Neural progenitor cell (in vitro differentiated cells): ENCODE results near the gene RNF133. TPM values are rescaled to one million over a fixed set of nuclear protein-coding genes. Genes with fewer than 3 reads are reported as not detected.

ENCODE experiments used
- DNase-seq: peaks from one replicate; pipeline ENCODE4 v3.0.0-alpha.2; 2016; ENCODE audit warnings: low spot score
- H2AFZ ChIP-seq: fragments of 200-600 bp; sonication (generic); replicated peaks from 2 replicates; pipeline ENCODE4 v1.6.1; 2016; ENCODE audit warnings: antibody characterized with exemption
- H3F3A ChIP-seq: fragments of 200-600 bp; sonication (generic); 2 replicates; pipeline ENCODE4 v1.6.1; 2016; ENCODE audit warnings: antibody characterized with exemption, low read depth
- H3K27ac ChIP-seq: fragments of 200-600 bp; sonication (generic); 2 replicates; pipeline ENCODE4 v1.5.1; 2016; ENCODE audit warnings: mild to moderate bottlenecking
- H3K27me3 ChIP-seq: fragments of 200-600 bp; sonication (generic); 2 replicates; pipeline ENCODE4 v1.6.1; 2016; ENCODE audit warnings: mild to moderate bottlenecking, moderate library complexity
- H3K36me3 ChIP-seq: fragments of 200-600 bp; sonication (generic); 2 replicates; pipeline ENCODE4 v1.5.1; 2016
- H3K4me1 ChIP-seq: fragments of 200-600 bp; sonication (generic); 2 replicates; pipeline ENCODE4 v1.6.1; 2016; ENCODE audit warnings: mixed run types
- H3K4me2 ChIP-seq: fragments of 200-600 bp; sonication (generic); 2 replicates; pipeline ENCODE4 v1.6.1; 2016
- H3K4me3 ChIP-seq: fragments of 200-600 bp; sonication (generic); 2 replicates; pipeline ENCODE4 v1.5.1; 2016
- H3K79me2 ChIP-seq: fragments of 200-600 bp; sonication (generic); 2 replicates; pipeline ENCODE4 v1.6.1; 2016; ENCODE audit warnings: low read depth
- H3K9ac ChIP-seq: fragments of 200-600 bp; sonication (generic); 2 replicates; pipeline ENCODE4 v1.6.1; 2016
- H3K9me3 ChIP-seq: fragments of 200-600 bp; sonication (generic); 2 replicates; pipeline ENCODE4 v1.5.1; 2016; ENCODE audit warnings: low read depth
- H4K20me1 ChIP-seq: fragments of 200-600 bp; sonication (generic); 2 replicates; pipeline ENCODE4 v1.6.1; 2016; ENCODE audit warnings: low read depth
- H3K27ac Mint-ChIP-seq: 3 replicates; pipeline ENCODE4 v1.8.0; 2021; ENCODE audit warnings: mixed read lengths
- H3K27me3 Mint-ChIP-seq: 2 replicates; pipeline ENCODE4 v1.8.0; 2022; ENCODE audit warnings: low read depth, mild to moderate bottlenecking, inconsistent platforms, moderate library complexity, mixed read lengths; ENCODE audit not compliant: insufficient read depth
- H3K36me3 Mint-ChIP-seq: 3 replicates; pipeline ENCODE4 v1.8.0; 2021; ENCODE audit warnings: mixed read lengths
- H3K4me1 Mint-ChIP-seq: 3 replicates; pipeline ENCODE4 v1.8.0; 2021; ENCODE audit warnings: mixed read lengths
- H3K4me3 Mint-ChIP-seq: 3 replicates; pipeline ENCODE4 v1.8.0; 2021; ENCODE audit warnings: mild to moderate bottlenecking, moderate library complexity, mixed read lengths
- H3K9me3 Mint-ChIP-seq: 3 replicates; pipeline ENCODE4 v1.8.0; 2020; ENCODE audit warnings: mixed read lengths
- EZH2 ChIP-seq: fragments of 200-600 bp; sonication (generic); IDR thresholded peaks from 2 replicates; pipeline ENCODE4 v1.6.1; 2017; ENCODE audit warnings: antibody characterized with exemption, mild to moderate bottlenecking, moderate library complexity
- EZH2phosphoT487 ChIP-seq: fragments of 200-600 bp; sonication (generic); IDR thresholded peaks from 2 replicates; pipeline ENCODE4 v1.6.1; 2017; ENCODE audit warnings: antibody characterized with exemption
- total RNA-seq: library from RNA; depleted of rRNA; stranded (reverse); fragments of >200 nt; gene quantifications from 2 replicates; pipeline ENCODE4 v1.2.3, GENCODE V29; 2015; ENCODE audit warnings: low replicate concordance
- TF ChIP-seq, protein P1 (sequence below): fragments of 200-600 bp; sonication (generic); IDR thresholded peaks from 2 replicates; pipeline ENCODE4 v1.5.1; 2017; ENCODE audit warnings: antibody characterized with exemption, mild to moderate bottlenecking

Gene RNF133
- total RNA-seq, 1 donor from 2014 or later, result 0.09 TPM

DNA sequence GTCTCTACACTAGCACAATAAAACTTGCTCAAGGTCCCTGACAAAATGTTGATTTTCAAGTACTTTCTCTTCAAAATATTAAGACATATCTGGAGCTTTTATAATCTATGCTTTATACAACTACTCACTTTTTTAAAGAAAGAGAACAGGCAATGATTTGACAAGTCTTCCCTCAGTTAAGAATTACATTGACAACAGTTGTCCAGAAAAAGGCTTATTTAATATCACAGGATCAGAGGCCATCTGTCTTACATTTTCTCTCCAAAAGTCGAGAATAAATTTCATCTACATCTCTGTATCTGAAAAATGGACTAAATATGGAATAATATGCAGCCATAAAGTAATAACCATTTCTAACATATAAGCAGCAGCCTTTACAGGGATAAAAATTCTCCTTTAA, 12.0 kb upstream of the RNF133 start:
- H3K4me2 ChIP-seq, result no peak overlapping the region
- no peaks in the 10 kb centered on the region for H3K36me3 Mint-ChIP-seq
- no peaks in the 10 kb centered on the region for H3K27me3 ChIP-seq
- H3K27me3 Mint-ChIP-seq, result no peaks in the 10 kb centered on the region
- H3K9me3 Mint-ChIP-seq, result no peaks in the 10 kb centered on the region
- H3K27ac Mint-ChIP-seq, result no peak overlapping the region
- H3K36me3 ChIP-seq, result no peaks in the 10 kb centered on the region
- no peaks in the 10 kb centered on the region for H3K79me2 ChIP-seq
- no peak overlapping the region for H3K9ac ChIP-seq
- peaks cover 5% of the 10 kb centered on the region for H3F3A ChIP-seq
- H3K4me3 ChIP-seq, result no peak overlapping the region
- H3K4me1 ChIP-seq, result peaks cover 14% of the 10 kb centered on the region
- TF ChIP-seq, protein P1, sequence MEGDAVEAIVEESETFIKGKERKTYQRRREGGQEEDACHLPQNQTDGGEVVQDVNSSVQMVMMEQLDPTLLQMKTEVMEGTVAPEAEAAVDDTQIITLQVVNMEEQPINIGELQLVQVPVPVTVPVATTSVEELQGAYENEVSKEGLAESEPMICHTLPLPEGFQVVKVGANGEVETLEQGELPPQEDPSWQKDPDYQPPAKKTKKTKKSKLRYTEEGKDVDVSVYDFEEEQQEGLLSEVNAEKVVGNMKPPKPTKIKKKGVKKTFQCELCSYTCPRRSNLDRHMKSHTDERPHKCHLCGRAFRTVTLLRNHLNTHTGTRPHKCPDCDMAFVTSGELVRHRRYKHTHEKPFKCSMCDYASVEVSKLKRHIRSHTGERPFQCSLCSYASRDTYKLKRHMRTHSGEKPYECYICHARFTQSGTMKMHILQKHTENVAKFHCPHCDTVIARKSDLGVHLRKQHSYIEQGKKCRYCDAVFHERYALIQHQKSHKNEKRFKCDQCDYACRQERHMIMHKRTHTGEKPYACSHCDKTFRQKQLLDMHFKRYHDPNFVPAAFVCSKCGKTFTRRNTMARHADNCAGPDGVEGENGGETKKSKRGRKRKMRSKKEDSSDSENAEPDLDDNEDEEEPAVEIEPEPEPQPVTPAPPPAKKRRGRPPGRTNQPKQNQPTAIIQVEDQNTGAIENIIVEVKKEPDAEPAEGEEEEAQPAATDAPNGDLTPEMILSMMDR, result no peak
- TF ChIP-seq EZH2phosphoT487 (no peak), EZH2 (no peak)
- DNase-seq, result no peak
- no peak overlapping the region for H2AFZ ChIP-seq
- no peaks in the 10 kb centered on the region for H4K20me1 ChIP-seq
- no peak overlapping the region for H3K27ac ChIP-seq
- no peak overlapping the region for H3K4me3 Mint-ChIP-seq
- no peaks in the 10 kb centered on the region for H3K9me3 ChIP-seq
- H3K4me1 Mint-ChIP-seq, result peaks cover 15% of the 10 kb centered on the region

DNA sequence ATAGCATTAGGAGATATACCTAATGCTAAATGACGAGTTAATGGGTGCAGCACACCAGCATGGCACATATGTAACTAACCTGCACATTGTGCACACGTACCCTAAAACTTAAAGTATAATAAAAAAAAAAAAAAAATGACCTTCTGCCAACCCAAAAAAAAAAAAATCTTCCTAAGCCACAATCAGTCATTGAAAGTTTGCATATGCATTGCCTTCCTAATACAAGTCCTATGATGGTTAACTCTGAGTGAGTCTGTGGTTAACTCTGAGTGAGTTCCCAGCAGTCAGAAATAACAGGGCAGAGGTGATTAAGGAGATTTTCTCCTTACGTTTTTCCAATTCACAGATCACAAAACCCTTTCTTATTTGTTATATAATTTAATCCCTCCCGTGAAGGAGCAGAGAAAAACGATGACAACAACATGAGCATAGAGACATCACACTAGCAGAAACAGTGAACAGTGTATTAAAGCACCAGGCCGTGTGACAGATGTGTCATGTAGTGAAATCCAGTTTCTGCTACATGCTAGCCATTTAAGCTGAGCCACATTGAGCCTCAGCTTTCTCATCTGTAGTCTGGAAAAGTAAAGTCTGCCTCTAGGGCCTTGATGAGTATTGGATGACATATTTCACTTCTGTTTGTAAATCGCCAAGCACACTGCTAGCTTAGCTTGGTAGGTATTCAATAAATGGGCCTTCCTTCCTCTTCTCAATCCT, 11.2 kb upstream of the RNF133 start:
- Mint-ChIP-seq H3K27ac (no peak overlapping the region), H3K36me3 (no peaks in the 10 kb centered on the region), H3K27me3 (no peaks in the 10 kb centered on the region), H3K4me1 (peaks cover 9% of the 10 kb centered on the region), H3K4me3 (no peak overlapping the region), H3K9me3 (no peaks in the 10 kb centered on the region)
- Histone ChIP-seq H3K36me3 (no peaks in the 10 kb centered on the region), H4K20me1 (no peaks in the 10 kb centered on the region), H3F3A (peaks cover 7% of the 10 kb centered on the region), H3K9me3 (no peaks in the 10 kb centered on the region), H3K9ac (no peak overlapping the region), H3K79me2 (no peaks in the 10 kb centered on the region), H3K27me3 (no peaks in the 10 kb centered on the region), H3K4me2 (no peak overlapping the region), H2AFZ (no peak overlapping the region), H3K4me1 (peaks cover 7% of the 10 kb centered on the region), H3K27ac (no peak overlapping the region), H3K4me3 (no peak overlapping the region)
- TF ChIP-seq, protein P1, result no peak
- no peak for DNase-seq

DNA sequence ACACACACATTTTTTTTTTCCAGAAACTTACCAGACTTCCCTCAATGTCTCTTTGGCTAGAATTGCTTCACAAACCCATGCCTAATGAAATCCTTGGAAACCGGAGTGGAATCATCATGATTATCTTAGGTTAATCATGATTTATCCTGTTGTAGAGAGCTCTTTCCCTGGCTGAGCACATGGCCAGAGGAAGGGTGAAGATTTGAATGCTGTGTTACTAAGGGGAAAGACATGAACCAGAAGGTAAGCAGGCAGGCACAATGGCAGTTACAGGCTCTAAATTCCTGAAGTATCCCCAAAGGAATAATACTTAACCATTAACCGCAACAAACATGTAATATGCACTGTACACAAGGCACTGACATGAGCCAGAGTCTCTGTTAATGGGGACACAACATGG, 7.9 kb upstream of the RNF133 start:
- Histone ChIP-seq H3K36me3 (no peaks in the 10 kb centered on the region), H3F3A (peaks cover 11% of the 10 kb centered on the region), H3K27ac (no peak overlapping the region), H3K4me3 (no peak overlapping the region), H3K4me1 (no peaks in the 10 kb centered on the region), H3K27me3 (no peaks in the 10 kb centered on the region), H2AFZ (no peak overlapping the region), H3K9ac (no peak overlapping the region), H3K4me2 (no peak overlapping the region), H3K9me3 (no peaks in the 10 kb centered on the region), H4K20me1 (no peaks in the 10 kb centered on the region), H3K79me2 (no peaks in the 10 kb centered on the region)
- Mint-ChIP-seq H3K4me1 (no peaks in the 10 kb centered on the region), H3K36me3 (peaks cover 4% of the 10 kb centered on the region), H3K4me3 (no peak overlapping the region), H3K27me3 (no peaks in the 10 kb centered on the region), H3K9me3 (no peaks in the 10 kb centered on the region), H3K27ac (no peak overlapping the region)
- no peak for DNase-seq
- TF ChIP-seq EZH2 (no peak), EZH2phosphoT487 (no peak)
- TF ChIP-seq, protein P1, result no peak
